NB4 (cell line): ENCODE measurements around the gene DNMT1.
"Not testable (repeated sequence)": the region's sequence is repeated elsewhere in the genome, so short reads cannot be mapped to it uniquely, and the experiment has no call there.

Experiments
- DNase-seq: peaks from one replicate; pipeline ENCODE4 v3.0.0; 2010; ENCODE audit warnings: low read depth
- H3K4me3 ChIP-seq: one replicate; pipeline ENCODE4 v1.5.1; 2011; ENCODE audit warnings: mild to moderate bottlenecking, low read depth, low read length, moderate library complexity
- CTCF ChIP-seq: IDR thresholded peaks from one replicate; pipeline ENCODE4 v1.5.1; 2012; ENCODE audit warnings: low read depth, low read length
- MAX ChIP-seq: IDR thresholded peaks from 2 replicates; pipeline ENCODE4 v1.6.1; 2011; ENCODE audit warnings: low read depth, low read length
- MYC ChIP-seq: IDR thresholded peaks from 2 replicates; pipeline ENCODE4 v1.6.1; 2011; ENCODE audit warnings: low read depth, low read length
- POLR2A ChIP-seq: IDR thresholded peaks from 2 replicates; pipeline ENCODE4 v1.6.1; 2011; ENCODE audit warnings: mild to moderate bottlenecking; ENCODE audit not compliant: insufficient read length; ENCODE audit errors: extremely low read depth

DNMT1 gene

GRCh38 chr19:10183926-10184325, 10.8 kb downstream of the DNMT1 start:
- no peak for DNase-seq
- no peak overlapping the region for H3K4me3 ChIP-seq
- TF ChIP-seq POLR2A (no peak), MAX (no peak)

- TF ChIP-seq CTCF (no peak), POLR2A (no peak), MYC (no peak), MAX (no peak)
Observed at GRCh38 chr19:10182847-10183246, 11.9 kb downstream of the DNMT1 start.

GRCh38 chr19:10182076-10182475, 12.7 kb downstream of the DNMT1 start:
- H3K4me3 ChIP-seq, result no peak overlapping the region
- no peak for DNase-seq
- TF ChIP-seq MAX, result no peak
- no peak for TF ChIP-seq POLR2A
- TF ChIP-seq CTCF, result no peak
- TF ChIP-seq MYC, result no peak

More at GRCh38 chr19:10182847-10183246, 11.9 kb downstream of the DNMT1 start:
- no peak for DNase-seq
- no peak overlapping the region for H3K4me3 ChIP-seq

- no peak for DNase-seq
- TF ChIP-seq POLR2A (no peak), MYC (no peak), CTCF (no peak), MAX (no peak)
- no peak overlapping the region for H3K4me3 ChIP-seq
Observed at GRCh38 chr19:10180459-10180858, 14.3 kb downstream of the DNMT1 start.

- not testable (repeated sequence) for H3K4me3 ChIP-seq, DNase-seq
Observed at GRCh38 chr19:10180024-10180423, 14.7 kb downstream of the DNMT1 start.

- DNase-seq, result peak; percentile 43
Observed at GRCh38 chr19:10173527-10173926, 21.2 kb downstream of the DNMT1 start.

GRCh38 chr19:10168386-10168948, 26.3 kb downstream of the DNMT1 start:
- TF ChIP-seq MAX (no peak), CTCF (no peak), POLR2A (no peak), MYC (no peak)

More at GRCh38 chr19:10173527-10173926, 21.2 kb downstream of the DNMT1 start:
- H3K4me3 ChIP-seq, result no peak overlapping the region
- TF ChIP-seq MAX (no peak), MYC (no peak), POLR2A (no peak)

More at GRCh38 chr19:10168386-10168948, 26.3 kb downstream of the DNMT1 start:
- no peak for DNase-seq
- no peak overlapping the region for H3K4me3 ChIP-seq
